ENCODE measurements around the gene NALCN.

Gene NALCN

DNA sequence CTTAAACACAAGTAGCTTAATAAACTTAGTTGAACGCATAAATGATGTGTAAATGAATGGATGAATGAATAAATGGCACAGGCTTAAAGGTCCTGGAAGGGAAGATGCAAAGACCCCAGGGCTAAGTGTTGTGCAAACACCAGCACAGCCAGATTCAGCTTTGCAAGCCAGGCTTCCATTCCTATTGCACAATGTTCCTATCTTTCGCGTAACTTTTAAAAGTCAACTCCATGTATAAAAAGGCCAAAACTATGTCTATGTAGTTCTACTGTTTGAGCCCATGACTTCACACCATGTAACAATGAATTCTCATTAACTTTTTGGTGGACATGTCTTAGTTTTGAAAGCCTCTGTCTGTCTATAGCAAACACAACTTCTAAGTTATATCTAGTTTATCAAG lies 226.0 kb downstream of the NALCN start:
- no peak for DNase-seq

DNA sequence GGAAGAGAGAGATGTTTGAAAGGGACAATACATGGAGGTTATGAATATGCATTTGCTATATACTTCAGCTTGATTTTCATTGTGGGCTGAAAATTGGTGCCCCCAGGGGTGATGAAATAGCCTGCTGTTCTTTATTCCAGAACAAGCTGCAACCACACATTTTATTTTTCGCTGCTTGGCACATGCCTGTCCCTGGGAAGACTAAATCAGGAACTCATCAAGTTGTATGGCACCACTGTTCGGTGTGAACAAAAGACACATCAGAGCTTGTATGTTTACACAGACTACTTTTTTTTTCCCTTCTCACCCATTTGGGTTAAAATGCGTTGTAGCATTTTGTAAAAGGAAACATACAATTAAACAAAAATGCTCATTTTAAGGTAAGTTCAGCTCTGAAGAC lies 230.7 kb downstream of the NALCN start:
- DNase-seq = no peak

DNA sequence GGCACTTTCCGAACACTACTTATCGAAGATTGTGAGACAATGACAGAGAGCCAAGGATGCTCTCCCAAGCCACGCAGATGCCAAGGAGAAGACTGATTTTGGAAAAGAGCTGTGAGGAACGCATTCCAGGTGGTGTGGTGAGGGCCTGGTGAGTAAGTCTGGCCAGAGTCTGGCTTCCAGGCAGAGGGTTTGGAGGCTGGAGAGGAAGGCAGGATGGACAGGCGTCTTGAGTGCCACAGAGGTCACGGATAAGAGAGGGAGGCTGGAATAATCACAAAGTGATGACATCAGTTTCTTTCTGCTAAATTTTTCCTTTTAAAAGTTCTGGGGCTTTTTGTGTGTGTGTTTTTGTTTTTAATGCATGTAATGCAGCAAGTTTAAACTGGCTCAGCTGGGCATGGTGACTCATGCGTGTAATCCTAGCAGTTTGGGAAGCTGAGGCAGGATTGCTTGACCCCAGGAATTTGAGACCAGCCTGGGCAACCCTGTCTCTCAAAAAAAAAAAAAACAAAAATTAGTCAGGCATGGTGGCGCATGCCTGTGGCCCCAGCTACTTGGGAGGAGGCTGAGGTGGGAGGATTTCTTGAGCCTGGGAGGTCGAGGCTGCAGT lies 235.1 kb downstream of the NALCN start:
- DNase-seq = no peak

DNA sequence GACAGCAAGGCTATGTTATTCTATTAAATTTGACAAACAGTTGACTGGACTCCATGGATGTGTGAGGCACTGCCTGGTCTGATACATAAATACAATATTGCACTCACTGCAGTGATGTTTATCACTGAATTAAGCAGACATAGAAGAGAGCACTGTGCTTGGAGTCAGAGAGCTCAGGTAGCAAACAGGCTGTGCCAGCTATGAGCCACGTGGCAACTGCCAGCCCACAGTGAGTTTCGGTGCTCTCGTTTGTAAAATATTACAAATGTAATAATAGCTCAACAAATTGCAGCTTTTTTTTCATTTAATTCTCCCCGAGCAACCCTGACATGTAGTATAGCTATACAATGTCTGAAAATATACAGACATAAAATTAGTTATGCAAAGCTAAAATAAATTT lies 237.3 kb downstream of the NALCN start:
- no peak for DNase-seq

DNA sequence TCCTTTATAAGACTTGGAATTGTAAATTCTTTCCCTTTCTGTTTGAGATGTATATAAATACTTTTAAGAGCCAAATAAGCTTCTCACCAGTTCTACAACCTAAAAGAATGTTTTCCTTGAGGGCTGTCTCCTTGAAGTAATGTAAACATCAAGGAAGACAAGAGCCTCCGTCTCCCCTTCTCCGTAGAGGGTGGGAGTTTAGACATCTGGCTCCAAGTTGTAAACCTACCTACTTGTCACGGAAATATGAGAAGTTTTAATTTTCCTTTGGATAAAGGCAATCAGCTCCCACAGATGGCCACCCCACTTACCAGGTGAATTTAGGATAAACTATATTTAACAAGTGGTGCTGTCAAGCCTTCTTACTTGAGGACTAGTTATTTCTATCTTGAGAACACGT lies 237.9 kb downstream of the NALCN start:
- no peak for DNase-seq

DNA sequence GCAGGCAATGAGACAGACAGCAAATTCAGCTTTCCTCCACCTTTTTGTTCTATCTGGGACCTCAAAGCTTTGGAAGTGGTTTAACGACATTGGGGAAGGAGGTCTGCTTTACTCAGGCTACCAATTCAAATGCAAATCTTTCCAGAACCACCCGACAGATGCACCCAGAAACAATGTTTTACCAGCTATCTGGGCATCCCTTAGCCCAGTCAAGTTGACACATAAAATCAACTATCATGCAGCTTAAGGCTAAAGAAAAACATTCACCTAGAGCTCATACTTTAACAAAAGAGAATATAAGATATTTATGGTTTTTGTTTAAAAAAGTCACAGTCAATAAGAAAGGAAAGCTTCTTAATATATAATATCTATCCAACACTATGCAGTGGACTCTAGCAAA lies 246.0 kb downstream of the NALCN start:
- no peak for DNase-seq

DNA sequence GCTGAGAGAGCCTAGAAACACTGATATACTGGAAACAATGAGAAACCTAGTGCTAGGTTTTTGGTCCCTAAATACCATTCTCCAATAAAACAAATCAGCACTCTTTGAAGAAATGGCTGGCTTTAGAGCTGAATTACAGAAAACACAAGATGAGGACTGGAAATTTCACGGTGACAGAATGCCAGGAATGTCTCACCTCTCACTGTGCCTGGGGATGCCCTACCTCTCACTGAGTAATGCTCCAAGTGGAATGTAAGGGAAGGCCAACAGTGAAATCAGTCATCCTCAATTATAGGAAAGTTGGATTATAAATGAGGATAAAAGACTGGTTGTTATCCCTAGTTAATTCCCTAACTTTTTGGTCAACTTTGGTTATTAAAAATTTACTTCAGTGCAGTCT lies 259.0 kb downstream of the NALCN start:
- DNase-seq = no peak

DNA sequence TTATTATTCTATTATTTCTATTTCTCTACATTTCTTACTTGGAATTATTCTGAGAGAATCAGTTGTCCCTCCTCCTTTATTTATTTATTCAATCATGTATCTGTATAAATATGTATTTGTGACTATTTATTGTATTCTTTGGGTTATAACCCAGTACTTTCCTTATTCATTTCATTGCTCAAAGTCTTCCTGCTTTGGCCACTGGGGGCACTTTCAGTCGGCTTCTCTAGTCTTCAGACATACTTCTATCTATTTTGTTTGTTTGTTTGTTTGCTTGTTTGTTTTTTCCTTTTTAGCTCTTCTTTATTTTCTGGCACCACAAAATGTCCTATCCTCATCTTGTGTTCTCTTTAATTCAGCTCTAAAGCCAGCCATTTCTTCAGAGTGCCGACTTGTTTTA lies 260.4 kb downstream of the NALCN start:
- no peak for DNase-seq

DNA sequence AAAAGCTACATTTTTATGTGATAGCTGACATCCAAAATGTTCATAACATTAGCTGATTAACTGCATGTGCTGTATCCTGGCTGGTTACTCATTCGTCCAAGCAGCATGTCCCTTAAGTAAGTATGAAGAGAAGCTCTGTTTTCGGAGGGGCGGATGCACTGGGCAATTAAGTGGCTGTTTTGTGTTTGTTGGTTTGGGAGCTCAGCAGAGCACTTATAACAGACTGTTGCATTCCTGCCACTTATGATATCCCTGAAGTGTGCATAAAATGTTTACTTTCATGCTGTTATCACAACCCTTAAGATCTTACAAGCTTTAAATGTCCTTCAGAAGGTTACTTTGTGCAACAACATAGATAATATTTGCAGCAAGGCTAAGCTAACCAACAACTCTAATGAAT lies 264.1 kb downstream of the NALCN start:
- no peak for DNase-seq

DNA sequence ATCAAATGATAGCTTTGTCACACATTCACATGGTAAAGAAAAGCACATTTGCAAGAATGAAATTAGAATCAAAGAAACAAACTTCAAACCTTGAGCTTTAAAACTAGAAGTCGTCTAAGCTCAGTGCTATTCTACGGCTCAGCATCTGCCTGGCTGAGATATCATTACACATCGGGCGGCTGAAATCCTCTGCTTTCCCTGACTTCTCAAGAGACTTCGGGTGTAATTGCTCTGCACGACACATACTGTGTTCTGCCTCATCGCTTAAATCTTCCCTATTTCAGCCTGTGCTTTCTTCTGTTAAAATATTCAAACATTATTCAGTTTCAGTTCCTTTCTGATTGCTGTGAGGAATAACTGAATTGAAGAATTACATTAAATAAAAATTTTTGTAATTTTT lies 265.3 kb downstream of the NALCN start:
- DNase-seq = no peak

DNA sequence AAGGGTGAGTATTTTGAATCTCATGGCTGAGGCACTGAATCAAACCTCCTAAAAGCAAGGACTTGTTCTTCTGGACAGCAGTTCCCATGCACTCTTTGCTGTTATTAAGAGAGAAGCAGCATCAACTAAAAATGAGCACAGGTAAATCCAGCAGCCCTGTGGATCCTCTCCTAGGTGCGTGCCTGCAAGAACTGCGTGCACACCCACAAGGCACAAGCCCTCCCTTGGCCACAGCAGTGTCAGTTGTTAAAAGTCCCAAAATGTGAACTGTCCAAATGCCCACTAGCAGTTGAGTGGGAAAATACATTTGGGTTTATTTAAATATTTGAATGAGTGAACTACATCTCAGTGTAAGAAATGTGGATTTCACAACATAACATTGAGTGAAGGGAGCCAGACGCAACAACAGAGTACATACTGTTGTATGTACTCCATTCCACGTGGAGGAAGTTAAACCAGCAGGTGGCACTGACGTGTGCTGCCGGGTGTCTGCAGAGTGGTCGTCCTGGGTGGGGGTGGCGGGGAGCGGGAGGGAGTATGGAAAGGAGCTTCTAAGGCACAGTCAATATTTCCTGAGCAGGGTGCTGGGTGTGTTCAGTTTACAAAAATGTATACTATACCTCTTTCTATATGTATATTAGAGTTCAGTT lies 266.4 kb downstream of the NALCN start:
- no peak for DNase-seq

DNA sequence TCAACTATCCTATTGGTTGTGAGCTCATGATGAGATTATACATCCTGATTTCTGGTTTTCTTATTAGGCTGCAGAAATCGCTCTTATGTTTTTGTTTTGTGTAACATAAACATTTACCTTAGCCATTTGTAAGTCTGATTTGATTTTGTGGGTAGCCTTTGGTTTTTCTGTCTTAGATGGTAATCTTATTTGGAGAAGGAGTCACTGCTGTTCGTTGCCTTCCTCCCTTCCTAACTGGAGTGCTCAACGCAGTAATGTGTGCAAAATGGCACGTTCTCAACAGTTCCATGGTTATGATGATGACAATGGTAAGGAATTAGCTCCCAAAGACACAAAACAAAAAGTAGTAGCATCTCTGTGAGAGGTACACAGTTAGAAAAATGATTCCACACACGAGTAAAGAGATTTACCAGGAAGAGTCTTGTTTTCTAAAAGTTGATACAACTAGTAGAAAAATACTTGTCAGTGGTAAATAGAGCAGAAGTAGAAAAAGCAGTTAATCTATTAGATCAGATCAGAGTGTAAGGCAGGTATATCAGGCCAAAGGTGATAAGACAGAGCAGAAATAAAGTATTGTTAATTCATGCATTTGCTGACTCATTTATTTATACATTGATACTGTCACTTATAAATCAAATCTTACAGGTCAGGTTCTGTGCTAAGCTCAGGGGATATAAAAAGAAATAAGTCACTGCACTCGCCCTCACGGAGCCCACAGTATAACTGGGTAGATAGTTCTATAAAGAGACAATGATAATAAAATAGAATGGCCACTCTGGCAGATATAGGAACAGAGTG lies 270.0 kb downstream of the NALCN start:
- no peak for DNase-seq

DNA sequence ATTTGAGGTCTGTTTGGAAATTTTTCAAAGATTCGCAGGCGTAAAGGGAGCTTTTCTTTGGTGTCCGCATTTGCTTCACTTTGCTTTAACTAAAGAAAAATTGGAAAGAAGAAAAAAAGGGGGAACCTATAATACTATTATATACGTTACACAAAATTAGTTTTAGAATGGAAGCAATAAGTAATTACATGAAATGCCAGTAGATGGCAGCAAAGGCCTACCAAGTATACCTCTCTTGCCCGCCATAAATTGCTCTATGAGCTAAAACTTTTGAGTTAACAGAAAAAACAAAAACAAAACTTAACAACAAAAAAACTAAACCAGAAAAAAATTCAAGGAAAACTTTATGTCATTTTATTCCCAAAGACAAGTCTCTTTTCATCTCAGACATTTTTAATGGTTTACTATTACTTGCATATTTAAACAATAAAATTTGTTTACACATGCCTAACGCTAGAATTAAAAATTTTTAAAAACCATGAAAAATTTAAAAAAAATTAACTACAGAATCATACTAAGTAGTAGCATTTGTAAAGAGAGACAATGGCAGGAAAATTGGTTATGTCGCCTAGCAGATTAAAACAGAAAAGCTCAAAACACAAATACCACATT lies 271.4 kb downstream of the NALCN start:
- DNase-seq = no peak

DNA sequence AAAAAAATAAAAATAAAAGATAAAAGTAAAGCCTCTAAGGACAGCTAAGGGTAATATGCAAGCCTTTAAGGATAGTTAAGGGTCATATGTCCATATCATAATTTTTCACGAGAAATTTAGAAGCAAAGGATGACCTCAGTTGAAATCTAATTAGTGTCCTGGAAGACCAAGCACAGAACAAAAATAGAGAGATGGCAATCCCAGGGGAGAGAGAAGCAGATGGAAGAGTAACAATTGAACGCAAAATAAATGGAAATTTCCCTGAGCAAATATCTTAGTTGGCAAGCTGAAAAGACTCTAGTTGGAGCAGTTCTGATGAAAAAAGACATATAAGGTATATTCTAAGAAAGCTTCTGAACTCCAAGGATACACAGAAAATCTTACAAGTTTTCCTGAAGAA lies 275.4 kb downstream of the NALCN start:
- no peak for DNase-seq

DNA sequence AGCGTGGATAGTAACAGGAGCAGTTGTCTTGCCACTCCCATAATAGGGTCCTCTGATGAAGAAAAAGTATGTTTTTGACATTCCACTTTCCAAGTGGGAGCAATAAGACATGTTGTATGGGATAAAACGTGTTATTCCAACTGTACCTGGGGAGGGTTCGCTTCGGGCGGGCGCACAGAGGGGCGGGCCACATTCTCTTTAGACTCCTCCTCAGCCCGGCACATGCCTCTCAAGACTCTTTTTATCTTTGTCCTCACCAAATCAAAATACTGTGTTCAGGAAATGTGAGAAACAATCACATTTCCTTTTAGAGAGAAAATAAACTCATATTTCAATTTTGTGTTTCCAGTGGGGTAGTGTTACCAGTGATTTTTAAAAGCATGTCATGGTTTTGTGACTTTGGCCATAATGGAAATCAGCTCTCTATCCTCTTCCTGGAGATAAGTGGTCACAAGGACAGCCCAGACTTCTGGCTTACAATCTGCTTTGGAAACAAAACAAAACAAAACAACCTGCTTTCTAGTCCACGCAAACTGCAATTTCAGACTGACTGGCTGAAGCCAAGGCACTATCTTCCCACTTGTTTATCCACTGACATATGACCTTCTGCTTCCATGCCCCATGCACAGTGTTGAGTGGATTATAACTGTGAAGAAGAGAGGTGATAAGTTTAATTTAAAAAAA lies 276.1 kb downstream of the NALCN start:
- no peak for DNase-seq

DNA sequence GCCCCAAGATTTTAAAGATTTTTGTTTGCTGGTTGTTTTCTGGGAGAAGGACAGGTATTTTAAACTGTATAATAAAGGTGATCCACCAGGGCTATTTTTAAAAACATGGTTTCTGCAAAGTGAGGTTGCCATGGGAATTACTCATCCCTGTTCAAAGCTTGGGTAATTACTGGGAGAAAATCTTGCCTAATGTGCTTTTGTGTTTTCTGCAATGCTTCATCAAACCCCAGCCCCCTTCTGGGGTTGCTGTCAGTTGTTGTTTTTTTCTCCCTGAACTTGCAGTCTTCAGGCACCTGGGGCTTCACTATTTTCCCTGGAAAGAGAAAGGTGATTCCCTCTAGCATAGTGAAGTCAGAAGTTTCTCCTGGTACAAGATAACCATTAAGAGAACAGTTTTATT lies 277.2 kb downstream of the NALCN start:
- no peak for DNase-seq

DNA sequence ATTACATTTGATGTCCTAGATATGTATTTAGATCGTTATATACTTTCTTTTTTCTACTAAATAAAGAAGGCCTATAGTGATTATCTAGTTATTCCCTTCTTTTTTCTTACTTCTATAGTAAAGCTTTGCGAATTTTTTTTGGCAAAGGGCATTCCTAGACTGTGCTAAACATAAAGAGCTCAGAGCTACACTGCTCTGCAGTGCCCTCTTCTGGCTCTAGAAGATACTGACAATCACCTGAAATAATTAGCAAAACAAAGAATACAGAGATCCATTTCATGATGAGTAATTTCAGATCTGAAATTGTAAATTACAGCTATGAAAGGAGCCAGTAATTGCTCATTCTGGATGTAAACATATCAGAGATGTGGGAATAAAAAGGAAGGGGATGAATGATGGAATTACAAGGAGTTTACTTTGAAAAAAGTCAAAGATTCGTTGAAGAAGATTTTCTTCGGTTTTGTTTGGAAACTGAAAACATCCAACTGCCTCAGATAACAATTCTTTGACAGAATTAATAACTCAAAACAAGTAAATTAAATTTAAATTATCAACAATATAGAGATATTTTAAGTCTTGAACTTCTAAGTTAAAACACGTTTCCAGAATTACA lies 288.5 kb downstream of the NALCN start:
- no peak for DNase-seq

DNA sequence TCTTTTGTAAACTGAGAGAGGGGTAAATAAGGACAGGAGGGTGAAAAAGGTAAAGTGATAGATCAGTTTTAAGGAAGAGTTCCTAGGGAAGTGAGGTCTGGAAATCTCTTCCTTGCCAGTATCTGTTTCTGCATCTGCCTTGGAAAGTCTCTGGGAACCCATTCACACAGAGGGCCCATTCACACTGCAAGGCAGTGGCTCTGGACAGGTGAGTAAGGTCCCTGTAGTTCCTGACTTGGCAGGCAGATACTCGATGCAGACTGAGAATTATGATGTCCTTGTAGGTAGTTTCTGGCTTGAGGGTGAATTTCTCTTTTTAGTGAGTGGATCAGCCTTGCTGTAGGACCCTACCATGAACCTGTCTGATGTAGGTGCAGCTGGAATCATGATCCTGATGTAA lies 293.3 kb downstream of the NALCN start:
- DNase-seq = no peak

DNA sequence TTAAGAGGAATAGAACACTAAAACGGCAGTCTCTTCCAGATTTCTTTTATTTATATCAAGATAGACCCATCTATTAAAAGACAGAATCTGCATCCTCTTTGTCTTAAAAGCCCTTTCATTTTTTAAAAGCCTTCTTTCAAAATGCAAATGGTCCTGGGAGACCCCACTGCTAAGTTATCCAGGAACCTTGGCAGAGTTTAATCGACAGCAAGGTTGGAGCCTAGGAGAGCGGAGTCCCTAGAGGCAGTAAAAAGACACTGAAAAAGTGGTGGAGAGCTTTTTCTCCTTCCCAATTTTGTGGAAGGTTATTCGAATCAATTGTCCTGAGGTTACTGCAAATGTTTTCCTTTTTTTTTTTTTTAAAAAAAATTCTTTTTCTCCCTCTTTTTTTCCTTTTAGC lies 294.7 kb downstream of the NALCN start:
- DNase-seq = no peak

DNA sequence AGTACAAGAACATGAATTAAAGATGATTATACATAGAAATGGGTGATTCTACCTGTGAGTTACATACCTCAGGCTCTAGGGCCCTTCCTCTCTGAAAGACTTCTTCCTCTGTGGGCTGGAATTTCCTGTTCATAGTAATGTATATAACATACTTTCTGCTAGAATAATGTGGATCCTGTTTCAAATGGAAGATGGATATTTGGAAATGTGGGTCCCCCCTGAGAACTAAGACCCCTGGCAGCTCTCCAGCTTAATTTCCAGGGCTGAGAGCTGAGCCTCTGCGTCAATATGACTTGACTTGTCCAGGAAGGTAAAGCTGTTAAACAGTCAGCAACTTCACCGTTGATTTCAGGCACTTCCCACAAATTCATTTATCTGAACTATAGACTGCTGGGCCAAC lies 296.3 kb downstream of the NALCN start:
- no peak for DNase-seq

DNA sequence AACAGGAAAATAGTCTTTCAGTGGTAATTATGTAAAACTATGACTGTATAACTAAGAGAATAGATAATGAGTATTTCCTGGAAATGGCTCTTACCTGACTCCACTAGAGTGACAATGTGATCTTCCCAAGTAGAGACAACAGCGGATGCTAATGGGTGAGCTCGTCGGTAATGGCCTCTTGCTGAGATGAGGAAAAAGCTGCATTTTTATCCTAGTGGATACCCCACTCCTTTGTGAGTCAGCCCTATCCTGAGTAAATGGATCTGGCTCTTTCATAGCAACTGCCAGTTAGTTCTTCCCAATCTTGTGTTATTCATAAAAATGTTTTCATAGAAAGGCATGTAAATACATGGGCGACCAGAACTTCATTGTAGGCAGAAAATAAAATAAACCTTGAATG lies 299.5 kb downstream of the NALCN start:
- no peak for DNase-seq

DNA sequence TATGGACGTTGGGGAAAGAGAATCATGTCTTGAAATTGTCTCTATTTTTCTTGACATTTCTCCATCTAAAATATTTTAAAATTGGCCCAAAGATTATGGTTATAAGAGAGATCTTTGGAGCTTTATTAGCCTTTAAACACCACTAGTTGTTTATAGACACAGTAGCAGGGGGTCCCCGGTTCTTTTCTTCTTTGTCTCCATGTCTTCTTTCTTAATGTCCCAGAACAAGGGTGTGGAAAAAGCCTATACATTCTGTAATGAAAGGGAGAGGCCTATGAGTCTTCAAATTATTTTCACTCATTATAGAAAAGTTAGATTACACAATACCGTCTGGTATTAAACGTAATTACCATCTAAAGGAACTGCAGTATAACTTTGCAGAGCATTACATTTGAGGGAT lies 300.0 kb downstream of the NALCN start:
- DNase-seq = no peak

DNA sequence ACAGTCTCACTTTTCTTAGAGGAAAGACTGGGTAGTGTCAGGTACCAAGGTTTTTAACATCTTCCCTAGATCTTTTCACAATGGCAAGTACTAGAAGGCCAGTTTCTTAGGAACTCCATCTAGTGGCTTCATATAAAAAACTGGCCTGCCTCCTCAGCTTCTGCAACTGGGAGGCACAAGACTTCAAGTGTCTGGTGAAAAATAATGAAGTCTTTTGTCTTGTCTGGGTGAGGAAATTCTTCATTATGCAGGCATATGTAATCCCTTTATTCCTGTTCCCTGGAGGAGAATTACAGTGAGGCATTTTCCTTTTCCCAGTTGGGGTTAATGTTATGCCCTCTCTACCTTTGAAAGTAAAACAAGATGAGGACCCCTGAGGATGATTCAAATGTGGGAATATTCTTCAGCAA lies 300.5 kb downstream of the NALCN start:
- no peak for DNase-seq
